Neural cell (in vitro differentiated cells): Measurements from ENCODE around the gene COP1. TPM values are rescaled to one million over a fixed set of nuclear protein-coding genes. Genes with fewer than 3 reads are reported as not detected.

Experiments
- H2AFZ ChIP-seq: fragments of 200-600, 300-800 bp; sonication (generic), shearing (Covaris generic); 2 replicates; pipeline ENCODE4 v1.6.0; 2014; ENCODE audit warnings: low read depth, mild to moderate bottlenecking, antibody characterized with exemption, low read length, moderate library complexity
- H3F3A ChIP-seq: fragments of 200-600 bp; shearing (Covaris generic); 2 replicates; pipeline ENCODE4 v1.6.1; 2016; ENCODE audit warnings: mild to moderate bottlenecking, moderate library complexity, mixed read lengths, antibody characterized with exemption, low read length; ENCODE audit not compliant: insufficient read depth, poor library complexity, severe bottlenecking
- H3K27ac ChIP-seq: fragments of 200-600, 300-800 bp; sonication (generic), shearing (Covaris generic); 2 replicates; pipeline ENCODE4 v1.5.1; 2014; ENCODE audit warnings: mild to moderate bottlenecking, low read length, moderate library complexity
- H3K27me3 ChIP-seq: fragments of 300-800, 200-600 bp; sonication (generic), shearing (Covaris generic); 2 replicates; pipeline ENCODE4 v1.6.0; 2014; ENCODE audit warnings: mild to moderate bottlenecking, low read depth, low read length, moderate library complexity; ENCODE audit not compliant: insufficient read depth
- H3K36me3 ChIP-seq: fragments of 300-800, 200-600 bp; sonication (generic), shearing (Covaris generic); 2 replicates; pipeline ENCODE4 v1.5.1; 2014; ENCODE audit warnings: mild to moderate bottlenecking, antibody characterized with exemption, low read length, moderate library complexity; ENCODE audit not compliant: insufficient read depth
- H3K4me2 ChIP-seq: fragments of 300-800, 200-600 bp; sonication (generic), shearing (Covaris generic); 2 replicates; pipeline ENCODE4 v1.6.0; 2014; ENCODE audit warnings: mild to moderate bottlenecking, low read length
- H3K4me3 ChIP-seq: fragments of 300-800, 200-600 bp; sonication (generic), shearing (Covaris generic); 2 replicates; pipeline ENCODE4 v1.5.1; 2014; ENCODE audit warnings: mild to moderate bottlenecking, low read length, moderate library complexity
- H3K79me2 ChIP-seq: fragments of 200-600 bp; shearing (Covaris generic); replicated peaks from 2 replicates; pipeline ENCODE4 v1.6.0; 2014; ENCODE audit warnings: mild to moderate bottlenecking, low read length, moderate library complexity; ENCODE audit not compliant: insufficient read depth
- H3K9ac ChIP-seq: fragments of 300-800, 200-600 bp; sonication (generic), shearing (Covaris generic); 2 replicates; pipeline ENCODE4 v1.6.1; 2016; ENCODE audit warnings: mild to moderate bottlenecking, low read length, mixed read lengths
- H3K9me2 ChIP-seq: fragments of 200-600 bp; shearing (Covaris generic); 2 replicates; pipeline ENCODE4 v1.6.1; 2016; ENCODE audit warnings: mild to moderate bottlenecking, low read length, mixed read lengths; ENCODE audit not compliant: insufficient read depth
- H3K9me3 ChIP-seq: fragments of 200-600, 300-800 bp; sonication (generic), shearing (Covaris generic); 2 replicates; pipeline ENCODE4 v1.6.1; 2016; ENCODE audit warnings: mild to moderate bottlenecking, mixed run types, low read length, moderate library complexity, mixed read lengths
- H4K20me1 ChIP-seq: fragments of 200-600 bp; shearing (Covaris generic); 2 replicates; pipeline ENCODE4 v1.6.1; 2016; ENCODE audit warnings: mild to moderate bottlenecking, mixed run types; ENCODE audit not compliant: insufficient read depth
- CTCF ChIP-seq: fragments of 450-650 bp; IDR thresholded peaks from 2 replicates; pipeline ENCODE4 v1.5.1; 2014; ENCODE audit warnings: antibody characterized with exemption, mild to moderate bottlenecking, moderate library complexity; ENCODE audit not compliant: poor library complexity, severe bottlenecking
- EP300 ChIP-seq: fragments of 450-650 bp; conservative IDR thresholded peaks from 2 replicates; pipeline ENCODE4 v1.6.1; 2014; ENCODE audit warnings: antibody characterized with exemption, mild to moderate bottlenecking, moderate library complexity; ENCODE audit not compliant: poor library complexity, severe bottlenecking
- EZH2 ChIP-seq: fragments of 200-600, 300-800 bp; shearing (Covaris generic), sonication (generic); IDR thresholded peaks from 2 replicates; pipeline ENCODE4 v1.6.1; 2014; ENCODE audit warnings: antibody characterized with exemption, low read length, borderline replicate concordance, mild to moderate bottlenecking; ENCODE audit not compliant: insufficient read depth, poor library complexity, severe bottlenecking
- MXI1 ChIP-seq: fragments of 450-650 bp; conservative IDR thresholded peaks from 2 replicates; pipeline ENCODE4 v1.6.1; 2014; ENCODE audit warnings: antibody characterized with exemption, mild to moderate bottlenecking; ENCODE audit not compliant: poor library complexity, severe bottlenecking
- POLR2AphosphoS5 ChIP-seq: IDR thresholded peaks from 2 replicates; pipeline ENCODE4 v1.6.1; 2012
- RAD21 ChIP-seq: fragments of 450-650 bp; conservative IDR thresholded peaks from 2 replicates; pipeline ENCODE4 v1.6.1; 2014; ENCODE audit warnings: antibody characterized with exemption, mild to moderate bottlenecking, moderate library complexity
- REST ChIP-seq: IDR thresholded peaks from 2 replicates; pipeline ENCODE4 v1.6.1; 2012; ENCODE audit warnings: borderline replicate concordance
- SMC3 ChIP-seq: fragments of 450-650 bp; conservative IDR thresholded peaks from 2 replicates; pipeline ENCODE4 v1.6.1; 2014; ENCODE audit warnings: antibody characterized with exemption, mild to moderate bottlenecking, moderate library complexity; ENCODE audit not compliant: poor library complexity
- TAF1 ChIP-seq: IDR thresholded peaks from 2 replicates; pipeline ENCODE4 v1.6.1; 2012; ENCODE audit warnings: low read depth
- polyA plus RNA-seq: library from polyadenylated mRNA; depleted of rRNA; stranded (reverse); fragments of >200 nt; gene quantifications from 2 replicates; pipeline ENCODE4 v1.2.3, GENCODE V29; 2014

COP1 gene
- polyA plus RNA-seq, 1 donor from 2014 or later, result 72.3 TPM

- Histone ChIP-seq H3K9ac (no peak overlapping the region), H4K20me1 (no peaks in the 10 kb centered on the region), H3K27me3 (no peaks in the 10 kb centered on the region), H3F3A (no peaks in the 10 kb centered on the region), H3K36me3 (no peaks in the 10 kb centered on the region), H3K79me2 (peaks cover 39% of the 10 kb centered on the region), H3K9me3 (no peaks in the 10 kb centered on the region), H2AFZ (no peak overlapping the region), H3K4me3 (no peak overlapping the region), H3K4me2 (no peak overlapping the region), H3K9me2 (no peaks in the 10 kb centered on the region), H3K27ac (no peak overlapping the region)
- TF ChIP-seq POLR2AphosphoS5, result no peak
- TF ChIP-seq EZH2, result no peak
Measured at GRCh38 chr1:176141449-176141848, 65.6 kb downstream of the COP1 start.

- H3K79me2 ChIP-seq, result peaks cover 17% of the 10 kb centered on the region
- no peak for TF ChIP-seq EZH2
- TF ChIP-seq REST, result no peak
- TF ChIP-seq MXI1, result no peak
- no peak for TF ChIP-seq POLR2AphosphoS5
- no peak for TF ChIP-seq SMC3
- no peak for TF ChIP-seq CTCF
- TF ChIP-seq EP300, result no peak
- TF ChIP-seq RAD21, result no peak
- no peak for TF ChIP-seq TAF1
Measured at GRCh38 chr1:176136891-176137290, 70.2 kb downstream of the COP1 start.

GRCh38 chr1:176134666-176135065 lies 72.4 kb downstream of the COP1 start:
- Histone ChIP-seq H3K9me3 (no peaks in the 10 kb centered on the region), H3K27ac (no peak overlapping the region), H3K27me3 (no peaks in the 10 kb centered on the region), H3K4me2 (no peak overlapping the region), H4K20me1 (no peaks in the 10 kb centered on the region), H3K9me2 (no peaks in the 10 kb centered on the region), H3K36me3 (no peaks in the 10 kb centered on the region), H3K4me3 (no peak overlapping the region), H3K79me2 (peaks cover 17% of the 10 kb centered on the region), H3K9ac (no peak overlapping the region), H3F3A (no peaks in the 10 kb centered on the region), H2AFZ (no peak overlapping the region)
- no peak for TF ChIP-seq RAD21
- TF ChIP-seq TAF1, result no peak
- no peak for TF ChIP-seq EZH2
- TF ChIP-seq MXI1, result no peak
- TF ChIP-seq SMC3, result no peak
- no peak for TF ChIP-seq REST
- no peak for TF ChIP-seq CTCF
- no peak for TF ChIP-seq POLR2AphosphoS5
- no peak for TF ChIP-seq EP300

More at GRCh38 chr1:176136891-176137290, 70.2 kb downstream of the COP1 start:
- H3F3A ChIP-seq, result no peaks in the 10 kb centered on the region
- no peaks in the 10 kb centered on the region for H3K36me3 ChIP-seq
- no peaks in the 10 kb centered on the region for H3K27me3 ChIP-seq
- no peaks in the 10 kb centered on the region for H3K9me3 ChIP-seq
- H4K20me1 ChIP-seq, result no peaks in the 10 kb centered on the region
- no peak overlapping the region for H3K9ac ChIP-seq
- H3K4me2 ChIP-seq, result no peak overlapping the region
- no peaks in the 10 kb centered on the region for H3K9me2 ChIP-seq
- no peak overlapping the region for H2AFZ ChIP-seq
- no peak overlapping the region for H3K4me3 ChIP-seq
- H3K27ac ChIP-seq, result no peak overlapping the region
